Left lung (tissue), 10 donors: Measurements from ENCODE around the gene EEF1G. TPM values are rescaled to one million over a fixed set of nuclear protein-coding genes. Genes with fewer than 3 reads are reported as not detected.

ENCODE experiments used
- ATAC-seq: fragments of 200-7000 bp; cut with Tn5 transposase; one replicate; pipeline ENCODE4 v1.9.1; 2020; ENCODE audit warnings: moderate library complexity
- DNase-seq, 4 donors: peaks; one replicate each; pipeline ENCODE4 v3.0.0-alpha.2; 2013 to 2020
- H3K27ac ChIP-seq, 2 donors: fragments of 200-600 bp; sonication (generic) in 1 of 2; one replicate each; pipeline versions ENCODE4 v1.5.0 to v1.8.0; 2020 to 2021
- H3K27me3 ChIP-seq, 2 donors: fragments of 200-600 bp; sonication (generic) in 1 of 2; one replicate each; pipeline versions ENCODE4 v1.5.0 to v1.8.0; 2020 to 2021
- H3K36me3 ChIP-seq, 2 donors: fragments of 200-600 bp; sonication (generic) in 1 of 2; one replicate each; pipeline versions ENCODE4 v1.5.0 to v1.8.0; 2020 to 2021
- H3K4me1 ChIP-seq, 2 donors: fragments of 200-600 bp; one replicate each; pipeline ENCODE4 v1.8.0; 2021
- H3K4me3 ChIP-seq, 2 donors: fragments of 200-600 bp; sonication (generic) in 1 of 2; one replicate each; pipeline versions ENCODE4 v1.5.0 to v1.8.0; 2020 to 2021; ENCODE audit warnings: mild to moderate bottlenecking in 1 of 2
- H3K9me3 ChIP-seq, 2 donors: fragments of 200-600 bp; sonication (generic) in 1 of 2; one replicate each; pipeline versions ENCODE4 v1.5.0 to v1.8.0; 2020 to 2021
- intact Hi-C, 2 donors: fragments of 100-400 bp; cut with DNase I; formaldehyde crosslinking; loops; one replicate each; pipeline versions ENCODE4 v1.11.2 to v1.14.2; 2022
- polyA plus RNA-seq, 6 donors: library from polyadenylated mRNA; unstranded; fragments of 120-200 nt; gene quantifications; one replicate each; pipeline ENCODE4 v1.2.1, GENCODE V29; 2013; ENCODE audit not compliant: insufficient read length in 6 of 6
- total RNA-seq, 2 donors: library from RNA; stranded (reverse); fragmentation: NEBNext Ultra II Directional; extraction: Animal tissue kit (Norgen Biotek cat#: 25700); gene quantifications; one replicate each; pipeline ENCODE4 v1.2.1, GENCODE V29; 2021
- TF ChIP-seq, protein P1 (sequence below), 2 donors: fragments of 200-600 bp; sonication (generic) in 1 of 2; IDR thresholded peaks; one replicate each; pipeline versions ENCODE4 v1.5.0 to v1.8.0; 2021; ENCODE audit warnings: antibody characterized with exemption in 2 of 2
- donor health status: DM: no; HTN: yes; CAD: no.
- donor health status: DM: no; HTN: no; CAD: no.

The EEF1G gene
- total and polyA plus RNA-seq, 8 donors, result 973 to 2,492 (median 2,240) TPM

DNA sequence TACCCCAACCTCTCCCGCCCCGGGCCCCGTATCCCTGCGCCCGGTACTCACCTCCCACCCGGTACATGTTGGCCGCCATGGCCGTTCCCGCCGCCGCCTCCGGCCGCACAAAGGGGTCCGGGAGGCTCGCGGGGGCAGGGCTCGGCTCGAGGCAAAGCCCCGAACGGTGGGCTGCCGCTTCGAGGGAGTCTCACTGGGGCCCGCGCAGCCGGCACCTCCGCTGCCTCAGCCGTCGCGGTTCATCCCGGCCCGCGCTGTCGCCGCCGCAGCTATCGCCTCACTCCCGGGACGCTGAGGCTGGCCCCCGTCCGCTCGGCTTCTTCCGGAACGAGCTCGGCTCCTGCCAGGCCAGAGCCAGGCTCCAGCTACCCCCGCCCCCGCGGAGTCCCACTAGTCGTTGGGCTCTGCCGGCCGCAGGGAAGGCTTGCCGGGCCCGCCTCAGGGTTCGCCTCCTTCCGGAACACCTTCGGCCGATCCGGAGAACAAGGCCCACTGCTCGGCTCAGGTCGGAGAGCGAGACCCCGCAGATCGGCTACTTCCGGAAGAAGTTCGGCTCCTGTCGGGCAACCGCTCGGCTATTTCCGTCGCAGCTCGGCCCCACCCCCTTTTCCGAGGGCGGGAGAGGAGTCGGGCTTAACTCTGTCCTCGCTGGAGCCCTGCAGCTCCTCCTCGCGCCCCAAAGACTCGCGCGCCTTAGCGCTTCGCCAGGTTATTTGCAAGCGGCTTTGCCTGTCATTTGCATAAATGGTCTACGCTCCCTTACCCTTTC is 27.9 kb upstream of the EEF1G start, which contains the start of gene MTA2:
TSS of gene MTA2 (minus strand) at position 494 of the 769 bp plus-strand sequence. CDS start at position 79, 415 bp downstream.
- Histone ChIP-seq H3K4me1 (peaks cover 25 to 53% of the 10 kb centered on the region in 2 donors), H3K9me3 (no peaks in the 10 kb centered on the region), H3K27me3 (no peaks in the 10 kb centered on the region), H3K4me3 (peak within 1 kb of the TSS; percentile 98), H3K36me3 (peaks cover 0 to 57% of the 10 kb centered on the region in 2 donors), H3K27ac (peak within 1 kb of the TSS; percentile 96 to 97)
- DNase-seq (peak; percentile 96 to 99 (median 98)), ATAC-seq (peak; percentile 90)
- TF ChIP-seq, protein P1, sequence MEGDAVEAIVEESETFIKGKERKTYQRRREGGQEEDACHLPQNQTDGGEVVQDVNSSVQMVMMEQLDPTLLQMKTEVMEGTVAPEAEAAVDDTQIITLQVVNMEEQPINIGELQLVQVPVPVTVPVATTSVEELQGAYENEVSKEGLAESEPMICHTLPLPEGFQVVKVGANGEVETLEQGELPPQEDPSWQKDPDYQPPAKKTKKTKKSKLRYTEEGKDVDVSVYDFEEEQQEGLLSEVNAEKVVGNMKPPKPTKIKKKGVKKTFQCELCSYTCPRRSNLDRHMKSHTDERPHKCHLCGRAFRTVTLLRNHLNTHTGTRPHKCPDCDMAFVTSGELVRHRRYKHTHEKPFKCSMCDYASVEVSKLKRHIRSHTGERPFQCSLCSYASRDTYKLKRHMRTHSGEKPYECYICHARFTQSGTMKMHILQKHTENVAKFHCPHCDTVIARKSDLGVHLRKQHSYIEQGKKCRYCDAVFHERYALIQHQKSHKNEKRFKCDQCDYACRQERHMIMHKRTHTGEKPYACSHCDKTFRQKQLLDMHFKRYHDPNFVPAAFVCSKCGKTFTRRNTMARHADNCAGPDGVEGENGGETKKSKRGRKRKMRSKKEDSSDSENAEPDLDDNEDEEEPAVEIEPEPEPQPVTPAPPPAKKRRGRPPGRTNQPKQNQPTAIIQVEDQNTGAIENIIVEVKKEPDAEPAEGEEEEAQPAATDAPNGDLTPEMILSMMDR (IDR thresholded peaks at IDR 0.05), result no peak
- intact Hi-C loops, result no loop called here

DNA sequence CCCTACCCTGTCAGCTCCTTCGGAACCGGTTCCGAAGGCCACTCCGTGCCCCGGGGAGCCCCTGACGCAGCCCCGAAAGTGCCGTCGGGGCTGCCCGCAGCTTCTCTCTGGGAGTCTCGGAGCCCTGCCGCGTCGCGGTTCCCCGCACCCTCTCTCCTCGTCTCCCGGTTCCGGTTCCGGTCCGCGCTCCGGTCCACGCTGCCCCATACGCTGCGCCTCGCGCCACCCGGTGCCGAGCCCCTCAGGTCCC is 27.4 kb upstream of the EEF1G start:
- Histone ChIP-seq H3K36me3 (peaks cover 0 to 58% of the 10 kb centered on the region in 2 donors), H3K27me3 (no peaks in the 10 kb centered on the region), H3K9me3 (no peaks in the 10 kb centered on the region), H3K27ac (peak overlapping the region; percentile 96 to 97), H3K4me3 (peak overlapping the region; percentile 98), H3K4me1 (peaks cover 25 to 53% of the 10 kb centered on the region in 2 donors)
- ATAC-seq (peak; percentile 29), DNase-seq (peak in 2 of 4 donors; percentile 61 to 92)
- TF ChIP-seq, protein P1 (IDR thresholded peaks at IDR 0.05), result no peak
- intact Hi-C loops, result no loop called here

DNA sequence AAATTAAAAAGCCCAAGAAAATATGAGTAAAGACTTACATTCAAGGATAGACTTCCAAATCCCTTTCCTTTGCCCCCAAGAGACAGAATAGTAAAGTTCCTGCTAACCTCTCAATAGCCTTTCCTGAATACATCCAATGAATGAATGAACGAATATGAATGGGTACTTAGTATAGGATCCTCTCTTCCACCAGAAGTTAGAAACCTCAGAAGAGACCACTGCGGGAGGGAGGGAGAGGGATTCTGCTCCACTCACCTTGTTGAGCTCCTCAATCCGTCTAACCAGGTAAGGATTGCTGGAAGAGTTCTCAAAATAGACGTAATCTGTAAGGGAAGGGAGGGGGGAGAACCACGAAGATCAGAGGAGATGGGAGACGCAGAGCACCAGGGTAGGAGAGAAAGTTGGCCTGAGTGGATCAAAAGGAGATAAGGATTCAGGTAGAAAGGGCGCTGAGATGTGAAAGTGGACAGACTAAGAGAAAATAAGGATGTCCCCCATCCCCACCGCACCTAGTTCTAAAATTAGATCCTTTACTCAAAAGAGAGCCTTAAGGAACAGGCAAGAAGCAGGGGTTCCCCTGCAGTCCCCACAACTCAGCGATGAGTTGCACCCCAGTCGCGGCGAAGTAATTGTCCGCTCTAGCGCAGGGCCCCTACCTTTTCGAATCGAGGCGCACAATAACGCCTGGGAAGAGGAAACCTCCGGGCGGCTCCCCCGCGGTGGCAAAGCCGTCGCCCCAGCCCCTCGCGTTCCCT is 26.9 kb upstream of the EEF1G start:
- DNase-seq (no peak), ATAC-seq (no peak)
- TF ChIP-seq, protein P1 (IDR thresholded peaks at IDR 0.05), result no peak
- peaks cover 0 to 58% of the 10 kb centered on the region in 2 donors for H3K36me3 ChIP-seq
- peak overlapping the region; percentile 98 for H3K4me3 ChIP-seq
- no peaks in the 10 kb centered on the region for H3K9me3 ChIP-seq
- H3K27me3 ChIP-seq, result no peaks in the 10 kb centered on the region
- peak overlapping the region; percentile 96 to 97 for H3K27ac ChIP-seq
- intact Hi-C loops, result no loop called here
- peaks cover 25 to 53% of the 10 kb centered on the region in 2 donors for H3K4me1 ChIP-seq

DNA sequence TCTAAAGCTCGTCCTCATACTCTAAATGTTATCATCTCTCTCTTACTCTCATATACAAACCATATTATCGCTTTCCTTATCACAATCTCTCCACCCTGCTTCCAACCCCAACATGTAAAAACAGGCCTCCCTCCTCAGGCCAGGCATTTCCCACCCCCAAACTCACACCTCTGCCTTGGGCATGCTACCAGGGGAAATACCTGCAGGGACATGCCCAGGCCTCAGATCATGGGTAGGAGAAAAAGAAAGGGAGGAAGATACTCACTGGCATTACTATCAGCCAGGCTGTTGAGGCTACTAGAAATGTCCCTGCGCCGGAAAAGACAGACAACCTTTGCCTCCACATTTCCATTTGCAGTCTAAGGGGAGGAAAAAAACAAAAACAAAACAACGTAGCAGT is 26.2 kb upstream of the EEF1G start:
- Histone ChIP-seq H3K27ac (peak overlapping the region; percentile 56 to 97), H3K4me1 (peaks cover 25 to 53% of the 10 kb centered on the region in 2 donors), H3K9me3 (no peaks in the 10 kb centered on the region), H3K27me3 (no peaks in the 10 kb centered on the region), H3K36me3 (peaks cover 0 to 58% of the 10 kb centered on the region in 2 donors), H3K4me3 (peak overlapping the region; percentile 98)
- ATAC-seq, result no peak
- intact Hi-C loops, result no loop called here
- TF ChIP-seq, protein P1 (IDR thresholded peaks at IDR 0.05), result no peak
- DNase-seq, result no peak
